ENCODE results near the gene TMEM269.

DNA sequence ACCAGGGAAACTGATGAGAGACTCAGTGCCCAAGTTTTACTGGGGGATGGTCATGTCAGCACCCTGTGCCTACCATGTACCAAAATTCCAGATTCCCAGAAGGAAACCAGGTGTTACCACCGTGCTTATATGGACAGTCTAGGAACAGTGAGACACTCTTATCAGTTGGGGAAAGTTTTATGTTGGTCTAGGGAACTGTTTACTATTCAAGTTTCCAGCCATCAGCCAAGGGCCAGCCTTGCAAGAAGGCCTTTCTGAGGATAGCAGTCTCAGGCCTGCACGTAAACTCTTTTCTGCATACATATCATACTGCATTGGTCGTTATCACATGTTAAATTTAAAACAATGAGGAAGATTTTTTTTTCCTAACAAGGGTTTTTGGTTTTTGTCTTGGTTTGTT, 12.6 kb downstream of the TMEM269 start:
- TF ChIP-seq, protein P1, sequence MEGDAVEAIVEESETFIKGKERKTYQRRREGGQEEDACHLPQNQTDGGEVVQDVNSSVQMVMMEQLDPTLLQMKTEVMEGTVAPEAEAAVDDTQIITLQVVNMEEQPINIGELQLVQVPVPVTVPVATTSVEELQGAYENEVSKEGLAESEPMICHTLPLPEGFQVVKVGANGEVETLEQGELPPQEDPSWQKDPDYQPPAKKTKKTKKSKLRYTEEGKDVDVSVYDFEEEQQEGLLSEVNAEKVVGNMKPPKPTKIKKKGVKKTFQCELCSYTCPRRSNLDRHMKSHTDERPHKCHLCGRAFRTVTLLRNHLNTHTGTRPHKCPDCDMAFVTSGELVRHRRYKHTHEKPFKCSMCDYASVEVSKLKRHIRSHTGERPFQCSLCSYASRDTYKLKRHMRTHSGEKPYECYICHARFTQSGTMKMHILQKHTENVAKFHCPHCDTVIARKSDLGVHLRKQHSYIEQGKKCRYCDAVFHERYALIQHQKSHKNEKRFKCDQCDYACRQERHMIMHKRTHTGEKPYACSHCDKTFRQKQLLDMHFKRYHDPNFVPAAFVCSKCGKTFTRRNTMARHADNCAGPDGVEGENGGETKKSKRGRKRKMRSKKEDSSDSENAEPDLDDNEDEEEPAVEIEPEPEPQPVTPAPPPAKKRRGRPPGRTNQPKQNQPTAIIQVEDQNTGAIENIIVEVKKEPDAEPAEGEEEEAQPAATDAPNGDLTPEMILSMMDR (IDR thresholded peaks at IDR 0.05) = no peak
- TF ChIP-seq POLR2A (IDR thresholded peaks at IDR 0.05) = no peak

Measured in Peyer's patch (tissue), 4 donors.